H1 (cell line): ENCODE measurements around the gene CADPS. TPM values are rescaled to one million over a fixed set of nuclear protein-coding genes. Genes with fewer than 3 reads are reported as not detected.

ENCODE experiments used
- CTCF ChIA-PET: fragments of 300-600 bp; sonication (Branson Sonifier 250); formaldehyde crosslinking; loops from one replicate; lab custom pipeline; 2021; ENCODE audit not compliant: partially characterized antibody; lab: Charles Lee
- POLR2A ChIA-PET: fragments of 300-600 bp; sonication (Branson Sonifier 250); formaldehyde crosslinking; loops from one replicate; lab custom pipeline; 2021; ENCODE audit warnings: inconsistent platforms; ENCODE audit not compliant: partially characterized antibody; lab: Charles Lee
- DNase-seq, 2 experiments: peaks; one replicate each; pipeline versions ENCODE4 v3.0.0 to v3.0.0-alpha.2; 2010 to 2022; ENCODE audit warnings: low spot score in 2 of 2, low read depth in 1 of 2, mixed read lengths in 1 of 2
- FAIRE-seq: peaks from 2 replicates; lab custom pipeline; 2011; peaks lifted over from hg19 to GRCh38; lab: Jason Lieb, UNC
- H2AFZ ChIP-seq: 2 replicates; pipeline ENCODE4 v1.8.1; 2012; ENCODE audit warnings: low read length, inconsistent platforms
- H2AK5ac ChIP-seq: 2 replicates; pipeline ENCODE4 v1.6.1; 2013; ENCODE audit warnings: low read depth, low read length
- H2BK120ac ChIP-seq: replicated peaks from 2 replicates; pipeline ENCODE3; 2013; ENCODE audit warnings: low read depth, low read length, inconsistent platforms
- H2BK12ac ChIP-seq: 2 replicates; pipeline ENCODE4 v1.6.1; 2013; ENCODE audit warnings: low read depth, low read length
- H2BK15ac ChIP-seq: 2 replicates; pipeline ENCODE4 v1.6.1; 2013; ENCODE audit warnings: low read length
- H2BK20ac ChIP-seq: 2 replicates; pipeline ENCODE4 v1.6.1; 2013; ENCODE audit warnings: low read length
- H2BK5ac ChIP-seq: 2 replicates; pipeline ENCODE4 v1.6.1; 2013; ENCODE audit warnings: low read depth, low read length
- H3K14ac ChIP-seq: 2 replicates; pipeline ENCODE4 v1.6.1; 2013; ENCODE audit warnings: inconsistent platforms; ENCODE audit not compliant: insufficient read length
- H3K18ac ChIP-seq: 2 replicates; pipeline ENCODE4 v1.6.1; 2013; ENCODE audit warnings: low read length; ENCODE audit errors: extremely low read depth
- H3K23ac ChIP-seq: 2 replicates; pipeline ENCODE4 v1.6.1; 2013; ENCODE audit warnings: inconsistent platforms; ENCODE audit not compliant: insufficient read length
- H3K23me2 ChIP-seq: 2 replicates; pipeline ENCODE4 v1.6.1; 2013; ENCODE audit warnings: low read depth, low read length
- H3K27ac ChIP-seq: 2 replicates; pipeline ENCODE4 v1.6.1; 2011; ENCODE audit warnings: low read depth, low read length, inconsistent platforms
- H3K27me3 ChIP-seq, 4 experiments: replicated peaks in 1 of 4; 1 replicate in 1 of 4; 2 replicates in 3 of 4; pipeline versions ENCODE4 v1.6.1 to v1.8.1; 2011 to 2013; ENCODE audit warnings: low read length in 3 of 4, mild to moderate bottlenecking in 3 of 4, inconsistent platforms in 2 of 4, mixed read lengths in 2 of 4, moderate library complexity in 1 of 4; ENCODE audit not compliant: control insufficient read depth in 3 of 4, insufficient read depth in 3 of 4; ENCODE audit errors: extremely low read depth in 1 of 4
- H3K36me3 ChIP-seq, 4 experiments: 2 replicates each; pipeline versions ENCODE4 v1.6.1 to v1.8.1; 2011 to 2013; ENCODE audit warnings: mild to moderate bottlenecking in 4 of 4, low read length in 3 of 4, moderate library complexity in 2 of 4, control low read depth in 1 of 4, inconsistent platforms in 1 of 4; ENCODE audit not compliant: insufficient read depth in 4 of 4, control insufficient read depth in 2 of 4
- H3K4ac ChIP-seq: replicated peaks from 2 replicates; pipeline ENCODE3; 2013; ENCODE audit warnings: low read length, low read depth, mixed read lengths, inconsistent platforms; ENCODE audit not compliant: insufficient read length
- H3K4me1 ChIP-seq, 4 experiments: replicated peaks in 1 of 4; 1 replicate in 1 of 4; 2 replicates in 3 of 4; pipeline versions ENCODE4 v1.6.1 to v1.8.1; 2011 to 2013; ENCODE audit warnings: low read length in 3 of 4, inconsistent platforms in 2 of 4, mixed read lengths in 1 of 4; ENCODE audit not compliant: insufficient read depth in 4 of 4, control insufficient read depth in 3 of 4
- H3K4me2 ChIP-seq, 2 experiments: 2 replicates each; pipeline versions ENCODE4 v1.6.1 to v1.8.1; 2011 to 2013; ENCODE audit warnings: low read depth in 2 of 2, low read length in 2 of 2, control low read depth in 1 of 2, inconsistent platforms in 1 of 2, mild to moderate bottlenecking in 1 of 2; ENCODE audit not compliant: insufficient read depth in 1 of 2
- H3K4me3 ChIP-seq, 4 experiments: fragments of 200-600, 300-600 bp in 1 of 4; sonication (generic), shearing (Covaris generic), sonication (Bioruptor Twin) in 1 of 4; 2 replicates each; pipeline versions ENCODE4 v1.5.1 to v1.8.1; 2011 to 2016; ENCODE audit warnings: low read length in 4 of 4, low read depth in 3 of 4, control low read depth in 2 of 4, inconsistent platforms in 2 of 4, mild to moderate bottlenecking in 2 of 4, mixed read lengths in 1 of 4, moderate library complexity in 1 of 4; ENCODE audit not compliant: insufficient read depth in 2 of 4; ENCODE audit errors: extremely low read depth in 1 of 4
- H3K56ac ChIP-seq: replicated peaks from 2 replicates; pipeline ENCODE3; 2013; ENCODE audit warnings: low read depth, mild to moderate bottlenecking, mixed read lengths, low read length, inconsistent platforms; ENCODE audit not compliant: insufficient read length
- H3K79me1 ChIP-seq: 2 replicates; pipeline ENCODE4 v1.6.1; 2013; ENCODE audit warnings: low read depth, low read length, control low read depth
- H3K79me2 ChIP-seq, 2 experiments: 2 replicates each; pipeline versions ENCODE4 v1.6.1 to v1.8.1; 2012 to 2013; ENCODE audit warnings: low read length in 2 of 2, mild to moderate bottlenecking in 2 of 2, inconsistent platforms in 1 of 2; ENCODE audit not compliant: insufficient read depth in 2 of 2, control insufficient read depth in 1 of 2
- H3K9ac ChIP-seq, 4 experiments: replicated peaks in 1 of 4; 1 replicate in 1 of 4; 2 replicates in 3 of 4; pipeline versions ENCODE4 v1.6.1 to v1.8.1; 2011 to 2013; ENCODE audit warnings: low read depth in 3 of 4, low read length in 3 of 4, control low read depth in 2 of 4, mild to moderate bottlenecking in 2 of 4, moderate library complexity in 2 of 4, inconsistent platforms in 1 of 4; ENCODE audit errors: extremely low read depth in 1 of 4
- H3K9me3 ChIP-seq, 2 experiments: 2 replicates each; pipeline versions ENCODE4 v1.6.1 to v1.8.1; 2012 to 2013; ENCODE audit warnings: mild to moderate bottlenecking in 2 of 2, moderate library complexity in 2 of 2, control low read depth in 1 of 2, inconsistent platforms in 1 of 2, low read depth in 1 of 2, low read length in 1 of 2, mixed read lengths in 1 of 2; ENCODE audit not compliant: insufficient read depth in 2 of 2
- H4K20me1 ChIP-seq, 2 experiments: replicated peaks in 1 of 2; 2 replicates each; pipeline versions ENCODE3 to v1.8.1; 2011 to 2013; ENCODE audit warnings: inconsistent platforms in 2 of 2, low read length in 2 of 2, mild to moderate bottlenecking in 1 of 2; ENCODE audit not compliant: insufficient read depth in 2 of 2, control insufficient read depth in 1 of 2
- H4K5ac ChIP-seq: 2 replicates; pipeline ENCODE4 v1.6.1; 2013; ENCODE audit warnings: low read length, low read depth, mixed read lengths, inconsistent platforms; ENCODE audit not compliant: insufficient read length
- H4K8ac ChIP-seq: 2 replicates; pipeline ENCODE4 v1.8.0; 2013; ENCODE audit warnings: mild to moderate bottlenecking, moderate library complexity, low read length, inconsistent platforms; ENCODE audit not compliant: insufficient read depth; ENCODE audit errors: extremely low read depth
- H4K91ac ChIP-seq: replicated peaks from 2 replicates; pipeline ENCODE3; 2013; ENCODE audit warnings: low read length, mixed read lengths, inconsistent platforms; ENCODE audit not compliant: insufficient read length
- BACH1 ChIP-seq: IDR thresholded peaks from 2 replicates; pipeline ENCODE4 v1.6.1; 2012; ENCODE audit warnings: low read length, improper control_type of control experiment
- BRCA1 ChIP-seq: IDR thresholded peaks from 2 replicates; pipeline ENCODE4 v1.6.1; 2012; ENCODE audit warnings: low read depth, low read length, improper control_type of control experiment
- CEBPB ChIP-seq: IDR thresholded peaks from 2 replicates; pipeline ENCODE4 v1.6.1; 2012; ENCODE audit warnings: low read depth, low read length
- CHD1 ChIP-seq: IDR thresholded peaks from 2 replicates; pipeline ENCODE4 v1.6.1; 2012; ENCODE audit warnings: low read depth, low read length, improper control_type of control experiment
- CREB1 ChIP-seq: IDR thresholded peaks from 2 replicates; pipeline ENCODE4 v1.6.1; 2012; ENCODE audit warnings: inconsistent platforms
- CTBP2 ChIP-seq: IDR thresholded peaks from 2 replicates; pipeline ENCODE4 v1.7.0; 2011; ENCODE audit warnings: borderline replicate concordance, mild to moderate bottlenecking, moderate library complexity, mixed read lengths, low read length; ENCODE audit not compliant: insufficient read depth, insufficient read length
- MAX ChIP-seq: IDR thresholded peaks from 2 replicates; pipeline ENCODE4 v1.6.1; 2012; ENCODE audit warnings: inconsistent platforms
- POLR2A ChIP-seq, 2 experiments: IDR thresholded peaks; 1 replicate in 1 of 2; 2 replicates in 1 of 2; pipeline ENCODE4 v1.6.1; 2011; ENCODE audit warnings: low read depth in 2 of 2, low read length in 2 of 2, mild to moderate bottlenecking in 2 of 2; ENCODE audit errors: control extremely low read depth in 1 of 2
- POU5F1 ChIP-seq: IDR thresholded peaks from 2 replicates; pipeline ENCODE4 v1.6.1; 2011; ENCODE audit warnings: low read depth, mild to moderate bottlenecking, low read length, moderate library complexity
- RFX5 ChIP-seq: IDR thresholded peaks from 2 replicates; pipeline ENCODE4 v1.6.1; 2011; ENCODE audit warnings: low read depth, low read length, improper control_type of control experiment, borderline replicate concordance
- SAP30 ChIP-seq: fragments of 300-600 bp; sonication (generic); IDR thresholded peaks from 2 replicates; pipeline ENCODE4 v1.7.1; 2012; ENCODE audit warnings: low read length, moderate library complexity, mild to moderate bottlenecking, inconsistent platforms; ENCODE audit not compliant: insufficient read depth, insufficient replicate concordance
- SIN3A ChIP-seq, 2 experiments: IDR thresholded peaks in 1 of 2; conservative IDR thresholded peaks in 1 of 2; 2 replicates each; pipeline ENCODE4 v1.6.1; 2011 to 2012; ENCODE audit warnings: low read length in 2 of 2, improper control_type of control experiment in 1 of 2, low read depth in 1 of 2, mild to moderate bottlenecking in 1 of 2
- SIRT6 ChIP-seq: IDR thresholded peaks from one replicate; pipeline ENCODE4 v1.7.1; 2012; ENCODE audit warnings: low read length, inconsistent platforms
- SP2 ChIP-seq: IDR thresholded peaks from 2 replicates; pipeline ENCODE4 v1.6.1; 2012; ENCODE audit warnings: mild to moderate bottlenecking, low read length, inconsistent platforms
- ZNF274 ChIP-seq: IDR thresholded peaks from 2 replicates; pipeline ENCODE4 v1.7.0; 2012; ENCODE audit warnings: low read length, borderline replicate concordance; ENCODE audit errors: extremely low read depth
- WGBS, 2 experiments: shearing (Covaris generic) in 1 of 2; methylation state at CpG; one replicate each; pipeline versions ENCODE4 v1.1.6 to v1.1.7; 2013 to 2015; ENCODE audit warnings: low lambda C conversion rate in 2 of 2, mixed read lengths in 2 of 2, inconsistent platforms in 1 of 2, low coverage in 1 of 2, missing lambda C conversion rate in 1 of 2; ENCODE audit not compliant: insufficient replicate concordance in 2 of 2, insufficient coverage in 1 of 2, insufficient read length in 1 of 2; ENCODE audit errors: extremely low coverage in 1 of 2, missing lambda C conversion rate in 1 of 2; 5-methylcytosine and 5-hydroxymethylcytosine counted together
- polyA plus RNA-seq, 7 experiments: library from polyadenylated mRNA; depleted of rRNA in 3 of 7; stranded (reverse) in 5 of 7; unstranded in 2 of 7; fragments of >200 nt in 5 of 7; fragments of 200-250 nt in 2 of 7; gene quantifications; 1 replicate in 5 of 7; 2 replicates in 1 of 7; 4 replicates in 1 of 7; pipeline versions ENCODE4 v1.2.1 to v1.2.3, GENCODE V29; 2011 to 2013; ENCODE audit warnings: missing spikeins in 2 of 7, mixed read lengths in 2 of 7
- total RNA-seq: library from RNA; stranded (reverse); fragmentation: NEBNext Ultra II Directional; extraction: Animal tissue kit (Norgen Biotek cat#: 25700); gene quantifications from 2 replicates; pipeline ENCODE4 v1.2.1, GENCODE V29; 2021

Gene CADPS
- total and polyA plus RNA-seq, 2 of the 8 experiments (the other 6 are each of a cell fraction or from before 2014, with no cell fraction given), result 7.1 to 10.2 TPM

GRCh38 chr3:62529230-62529629, 346.0 kb downstream of the CADPS start:
- no peak overlapping the region for H4K8ac ChIP-seq
- no peaks in the 10 kb centered on the region for H3K79me2 ChIP-seq
- no peak overlapping the region for H3K14ac ChIP-seq
- no peak overlapping the region for H3K56ac ChIP-seq
- DNase-seq (peak; percentile 15 to 85), FAIRE-seq (peak; percentile 95)
- POLR2A ChIA-PET, result interaction anchor here (0.8 kb wide), 1 partner anchor 24 kb away, joined by 3 read pairs; no protein-coding TSS in a partner anchor
- H2BK120ac ChIP-seq, result no peak overlapping the region
- H3K27me3 ChIP-seq, result no peaks in the 10 kb centered on the region
- no peak overlapping the region for H4K5ac ChIP-seq
- H3K9ac ChIP-seq, result no peak overlapping the region
- no peaks in the 10 kb centered on the region for H3K4me1 ChIP-seq
- no peak overlapping the region for H3K4ac ChIP-seq
- TF ChIP-seq ZNF274 (no peak), CEBPB (no peak), SIRT6 (no peak), BACH1 (no peak), CTBP2 (no peak), POLR2A (IDR thresholded peaks at IDR 0.05; ENCODE audit: control extremely low read depth in 1 of 2, low read depth in 2 of 2, low read length in 2 of 2) (no peak), SP2 (no peak), POU5F1 (no peak), SAP30 (peak; percentile 74), RFX5 (no peak), BRCA1 (no peak), MAX (no peak), CHD1 (no peak), SIN3A (conservative IDR thresholded peaks at IDR 0.05 in 1 of 2, IDR thresholded peaks at IDR 0.05 in 1 of 2; ENCODE audit: low read depth in 1 of 2, low read length in 2 of 2) (peak; percentile 94 to 95), CREB1 (no peak)
- H2AFZ ChIP-seq, result no peak overlapping the region
- no peak overlapping the region for H2BK20ac ChIP-seq
- CTCF ChIA-PET, result no interaction called here
- H4K20me1 ChIP-seq, result no peaks in the 10 kb centered on the region
- H2BK15ac ChIP-seq, result no peak overlapping the region
- no peak overlapping the region for H2BK12ac ChIP-seq
- H3K23ac ChIP-seq, result no peak overlapping the region
- no peak overlapping the region for H3K4me3 ChIP-seq
- no peaks in the 10 kb centered on the region for H3K36me3 ChIP-seq
- H3K4me2 ChIP-seq, result no peak overlapping the region
- WGBS, 2 experiments, result 52% methylated on average over 4 of the region's 4 CpGs; no CpG with 5 or more reads in 1 of the 2 experiments
- no peak overlapping the region for H3K18ac ChIP-seq
- no peaks in the 10 kb centered on the region for H3K23me2 ChIP-seq
- no peaks in the 10 kb centered on the region for H3K79me1 ChIP-seq
- H2BK5ac ChIP-seq, result no peak overlapping the region
- H3K27ac ChIP-seq, result no peak overlapping the region
- H4K91ac ChIP-seq, result no peak overlapping the region
- H3K9me3 ChIP-seq, result no peaks in the 10 kb centered on the region
- no peak overlapping the region for H2AK5ac ChIP-seq
